HEK293T (cell line): Measurements from ENCODE around the gene SUN1.

Experiments used
- BHLHE40 ChIP-seq: fragments of 450-650 bp; IDR thresholded peaks from 2 replicates; pipeline ENCODE4 v1.6.1; 2016; ENCODE audit warnings: mild to moderate bottlenecking, moderate library complexity, borderline replicate concordance
- CTBP1 ChIP-seq: fragments of 450-650 bp; IDR thresholded peaks from 2 replicates; pipeline ENCODE4 v1.6.1; 2016; ENCODE audit warnings: borderline replicate concordance
- FOXM1 ChIP-seq: fragments of 450-650 bp; IDR thresholded peaks from 2 replicates; pipeline ENCODE4 v1.6.1; 2017; ENCODE audit warnings: mild to moderate bottlenecking, borderline replicate concordance
- PKNOX1 ChIP-seq: fragments of 450-650 bp; IDR thresholded peaks from 2 replicates; pipeline ENCODE4 v1.6.1; 2016
- SP1 ChIP-seq: fragments of 450-650 bp; IDR thresholded peaks from 2 replicates; pipeline ENCODE4 v1.6.1; 2017
- ZNF384 ChIP-seq: fragments of 450-650 bp; IDR thresholded peaks from 2 replicates; pipeline ENCODE4 v1.6.1; 2016

GRCh38 chr7:854118-854775 lies 22.0 kb downstream of the SUN1 start:
- TF ChIP-seq BHLHE40 (no peak), ZNF384 (no peak), SP1 (no peak), CTBP1 (no peak), PKNOX1 (no peak), FOXM1 (no peak)
